Calu3 (cell line): ENCODE results near the gene AZU1. TPM values are rescaled to one million over a fixed set of nuclear protein-coding genes. Genes with fewer than 3 reads are reported as not detected.
"Not testable (repeated sequence)": the region's sequence is repeated elsewhere in the genome, so short reads cannot be mapped to it uniquely, and the experiment has no call there.

ENCODE experiments used
- BruUV-seq: library from RNA; stranded (reverse); fragments of 400-500 nt; replicated peaks from 2 replicates; lab custom pipeline; 2021; lab: Mats Ljungman, UMichigan
- CTCF ChIA-PET: fragments of 300-600 bp; sonication (Branson Sonifier 250); formaldehyde crosslinking; loops from one replicate; lab custom pipeline; 2022; ENCODE audit warnings: antibody characterized with exemption; lab: Charles Lee
- DNase-seq: peaks from one replicate; pipeline ENCODE4 v3.0.0; 2022
- H3K27ac Mint-ChIP-seq: one replicate; pipeline ENCODE4 v1.8.0; 2022; ENCODE audit warnings: mixed read lengths; ENCODE audit not compliant: unreplicated experiment
- H3K27me3 Mint-ChIP-seq: one replicate; pipeline ENCODE4 v1.8.0; 2022; ENCODE audit warnings: mixed read lengths; ENCODE audit not compliant: unreplicated experiment
- H3K36me3 Mint-ChIP-seq: one replicate; pipeline ENCODE4 v1.8.0; 2022; ENCODE audit warnings: mild to moderate bottlenecking, moderate library complexity, mixed read lengths; ENCODE audit not compliant: insufficient read depth, unreplicated experiment
- H3K4me1 Mint-ChIP-seq: one replicate; pipeline ENCODE4 v1.8.0; 2022; ENCODE audit warnings: mild to moderate bottlenecking, low read depth, mixed read lengths; ENCODE audit not compliant: unreplicated experiment
- H3K4me3 Mint-ChIP-seq: one replicate; pipeline ENCODE4 v1.8.0; 2022; ENCODE audit warnings: mild to moderate bottlenecking, low read depth, moderate library complexity, mixed read lengths; ENCODE audit not compliant: unreplicated experiment
- H3K9me3 Mint-ChIP-seq: one replicate; pipeline ENCODE4 v1.8.0; 2022; ENCODE audit warnings: low read depth, mixed read lengths; ENCODE audit not compliant: unreplicated experiment
- CTCF ChIP-seq: fragments of 200-600 bp; IDR thresholded peaks from one replicate; pipeline ENCODE4 v1.8.0; 2022; ENCODE audit warnings: antibody characterized with exemption; ENCODE audit not compliant: unreplicated experiment
- intact Hi-C: fragments of 100-400 bp; cut with micrococcal nuclease; formaldehyde crosslinking; loops from one replicate; pipeline ENCODE4 v1.10.0; 2022; ENCODE audit not compliant: unreplicated experiment
- total RNA-seq: library from RNA; stranded (reverse); gene quantifications from 2 replicates; pipeline ENCODE4 v1.2.3, GENCODE V29; 2022

AZU1 gene
- total RNA-seq, 1 experiment from 2014 or later: not detected

GRCh38 chr19:814152-815078, 13.2 kb upstream of the AZU1 start:
- intact Hi-C loops: no loop called here
- Mint-ChIP-seq H3K4me1 (no peaks in the 10 kb centered on the region), H3K36me3 (peaks cover 62% of the 10 kb centered on the region), H3K4me3 (no peak overlapping the region), H3K9me3 (no peaks in the 10 kb centered on the region), H3K27ac (no peak overlapping the region), H3K27me3 (peaks cover 13% of the 10 kb centered on the region)
- no TSS peak for BruUV-seq
- CTCF ChIA-PET: no interaction called here
- no peak for DNase-seq
- TF ChIP-seq CTCF: no peak

GRCh38 chr19:815079-815774, 12.4 kb upstream of the AZU1 start:
- no peak for DNase-seq
- H3K4me3 Mint-ChIP-seq: no peak overlapping the region
- peak overlapping the region; percentile 87 for H3K27ac Mint-ChIP-seq
- TF ChIP-seq CTCF: no peak
- H3K9me3 Mint-ChIP-seq: no peaks in the 10 kb centered on the region
- H3K4me1 Mint-ChIP-seq: no peaks in the 10 kb centered on the region
- peaks cover 13% of the 10 kb centered on the region for H3K27me3 Mint-ChIP-seq
- no TSS peak for BruUV-seq
- intact Hi-C loops: no loop called here
- peaks cover 55% of the 10 kb centered on the region for H3K36me3 Mint-ChIP-seq
- CTCF ChIA-PET: no interaction called here

- no peak for TF ChIP-seq CTCF
- intact Hi-C loops: no loop called here
- CTCF ChIA-PET: no interaction called here
- no peak for DNase-seq
- Mint-ChIP-seq H3K27ac (peak overlapping the region; percentile 87), H3K4me1 (no peaks in the 10 kb centered on the region), H3K9me3 (no peaks in the 10 kb centered on the region), H3K27me3 (peaks cover 13% of the 10 kb centered on the region), H3K4me3 (no peak overlapping the region), H3K36me3 (peaks cover 49% of the 10 kb centered on the region)
- BruUV-seq: no TSS peak
These were observed 11.7 kb upstream of the AZU1 start for GRCh38 chr19:815775-816499.

- Mint-ChIP-seq H3K4me1 (no peaks in the 10 kb centered on the region), H3K36me3 (peaks cover 45% of the 10 kb centered on the region), H3K4me3 (no peak overlapping the region), H3K9me3 (no peaks in the 10 kb centered on the region), H3K27ac (peak overlapping the region; percentile 87), H3K27me3 (peaks cover 13% of the 10 kb centered on the region)
- CTCF ChIA-PET: no interaction called here
- BruUV-seq: no TSS peak
- intact Hi-C loops: no loop called here
- no peak for TF ChIP-seq CTCF
- no peak for DNase-seq
These were observed 11.2 kb upstream of the AZU1 start for GRCh38 chr19:816500-816857.

- H3K4me1 Mint-ChIP-seq, intact Hi-C loops, BruUV-seq, DNase-seq, H3K27ac Mint-ChIP-seq, H3K9me3 Mint-ChIP-seq, CTCF ChIA-PET, H3K4me3 Mint-ChIP-seq: not testable (repeated sequence)
- peaks cover 13% of the 10 kb centered on the region for H3K27me3 Mint-ChIP-seq
- H3K36me3 Mint-ChIP-seq: peaks cover 18% of the 10 kb centered on the region
These were observed 7.4 kb upstream of the AZU1 start for GRCh38 chr19:820212-820611.
